ENCODE measurements around the gene ACTRT3.
"Not testable (repeated sequence)": the region's sequence is repeated elsewhere in the genome, so short reads cannot be mapped to it uniquely, and the experiment has no call there.

ACTRT3 gene

DNA sequence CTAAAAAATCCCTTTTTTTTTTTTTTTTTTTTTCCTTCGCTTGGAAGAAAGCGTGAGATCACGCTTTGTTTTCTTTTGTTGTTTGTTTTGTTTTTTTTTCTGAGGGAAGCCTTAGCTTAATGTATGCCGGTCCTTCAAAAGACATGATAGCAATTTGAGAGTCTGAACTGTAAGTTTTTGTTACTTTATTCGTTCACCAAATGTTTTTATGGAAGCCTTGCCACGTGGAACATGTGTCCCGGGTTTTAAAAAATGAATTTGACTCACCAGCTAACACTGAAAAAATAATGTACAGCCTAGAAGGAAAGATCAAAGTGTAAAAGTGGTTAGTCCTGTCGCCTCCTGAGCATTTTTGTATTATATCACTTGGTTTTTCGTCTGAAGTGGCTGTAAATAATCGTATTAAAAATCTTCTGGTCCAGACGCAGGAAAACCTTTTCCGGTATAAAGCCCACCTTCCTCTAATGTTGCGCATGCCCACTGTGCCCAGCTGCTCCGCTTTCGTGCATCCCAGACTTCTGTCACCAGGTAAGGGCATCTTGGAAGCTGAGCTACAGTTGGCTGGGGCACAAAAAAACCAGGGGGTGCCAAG, 3.0 kb upstream of the ACTRT3 start:
- DNase-seq: peak; percentile 96

DNA sequence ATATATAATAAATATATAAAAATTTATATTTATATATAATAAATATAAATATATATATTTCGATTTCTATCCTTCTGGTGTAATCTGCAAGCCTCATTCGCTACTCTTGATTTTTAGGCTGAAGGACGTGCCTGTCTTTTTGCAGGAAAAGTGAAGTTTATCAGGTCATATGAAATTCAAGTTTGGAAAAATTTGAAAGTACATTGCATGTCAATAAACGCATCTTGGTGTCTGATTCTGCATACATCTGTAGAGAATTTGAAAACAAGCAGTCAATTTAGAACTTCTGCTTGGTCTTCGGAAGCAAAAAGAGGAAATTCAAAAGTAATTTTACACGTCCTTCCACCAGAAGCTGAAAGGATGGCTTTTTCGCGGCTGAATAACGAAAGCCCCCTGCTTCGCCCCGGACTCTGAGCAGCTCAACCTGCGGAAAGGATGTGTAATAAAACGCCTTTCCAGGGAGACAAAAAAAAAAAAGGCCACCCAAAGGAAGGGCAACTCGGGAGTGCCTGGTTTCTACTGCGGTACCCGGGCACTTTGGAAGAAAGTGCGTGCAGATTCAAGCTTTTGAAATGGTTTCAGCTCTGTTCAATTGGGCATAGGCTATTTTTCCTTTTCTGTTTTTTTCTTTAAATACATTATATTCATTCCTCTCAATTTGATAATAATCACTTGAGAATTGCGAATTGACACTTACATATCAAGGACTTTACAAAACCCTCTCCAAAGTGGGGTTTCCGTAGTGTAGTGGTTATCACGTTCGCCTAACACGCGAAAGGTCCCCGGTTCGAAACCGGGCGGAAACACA, 2.3 kb upstream of the ACTRT3 start:
- DNase-seq: peak; percentile 97

DNA sequence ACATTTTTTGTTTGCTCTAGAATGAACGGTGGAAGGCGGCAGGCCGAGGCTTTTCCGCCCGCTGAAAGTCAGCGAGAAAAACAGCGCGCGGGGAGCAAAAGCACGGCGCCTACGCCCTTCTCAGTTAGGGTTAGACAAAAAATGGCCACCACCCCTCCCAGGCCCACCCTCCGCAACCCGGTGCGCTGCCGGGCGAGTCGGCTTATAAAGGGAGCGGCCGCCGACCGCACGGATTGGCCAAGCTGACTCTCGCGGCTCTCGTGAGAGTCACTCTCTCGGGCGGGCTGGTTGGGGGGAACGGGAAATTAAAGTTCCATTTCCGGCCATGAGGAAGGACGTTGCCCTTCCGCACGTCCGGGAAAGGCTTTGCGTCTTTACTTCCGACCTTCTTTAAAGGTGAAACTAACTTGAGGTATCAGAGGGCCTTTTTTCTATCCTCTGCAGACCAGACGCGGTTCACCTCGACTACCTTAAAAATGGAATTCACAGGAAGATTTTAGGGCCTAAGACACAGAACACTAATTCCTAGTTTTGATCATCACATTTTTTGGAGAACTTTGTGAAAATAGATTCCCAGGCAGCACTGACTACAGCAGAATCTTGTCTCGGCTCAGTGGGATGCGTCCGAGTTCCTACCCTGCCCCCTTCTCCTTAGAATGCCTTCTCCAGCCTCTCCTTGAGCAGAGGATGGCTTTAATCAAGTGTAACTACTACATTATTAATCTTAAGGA, 4.3 kb downstream of the ACTRT3 start, which contains the start of gene TERC:
Gene TERC (minus strand): TSS at position 179 of the 731 bp plus-strand sequence.
- DNase-seq: peak; percentile 97

GRCh38 chr3:169764312-169764881, 5.0 kb downstream of the ACTRT3 start:
- DNase-seq: peak; percentile 74

DNA sequence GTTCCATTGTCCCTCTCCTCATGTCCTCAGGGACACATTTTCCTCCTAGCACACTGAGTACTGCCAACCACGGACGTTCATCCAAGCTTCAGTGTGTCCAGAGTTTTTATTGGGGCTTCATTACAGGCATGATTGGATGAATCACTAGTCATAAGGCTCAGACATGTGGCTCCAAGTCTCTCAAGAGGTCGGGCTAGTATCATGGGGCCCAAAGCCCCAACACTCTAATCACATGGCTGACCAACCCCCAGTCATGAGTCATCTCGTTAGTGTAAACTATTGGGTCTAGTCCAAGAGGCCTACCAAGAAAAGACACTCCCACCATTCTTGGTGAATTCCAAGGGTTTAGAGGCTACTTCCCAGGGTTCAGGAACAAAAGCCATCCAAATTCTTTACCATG, 8.9 kb downstream of the ACTRT3 start:
- no peak for DNase-seq

DNA sequence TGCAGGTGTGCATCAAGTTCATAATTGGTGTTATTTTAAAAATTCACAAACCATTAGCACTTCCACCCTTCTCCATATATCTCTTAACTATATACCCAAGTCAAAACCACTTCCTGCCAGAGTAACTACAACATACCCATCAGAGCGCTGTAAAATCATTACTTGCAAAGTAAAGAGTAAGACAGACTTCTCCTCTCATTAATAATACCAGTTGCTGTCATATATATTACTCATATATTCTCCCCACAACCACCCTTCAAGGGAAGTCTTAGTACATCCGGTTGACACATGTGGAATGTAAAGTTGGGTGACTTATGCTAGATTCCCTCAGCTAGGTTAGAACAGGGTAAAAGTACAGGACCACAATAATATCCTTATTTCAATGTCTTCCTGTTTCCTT, 10.1 kb downstream of the ACTRT3 start:
- DNase-seq: no peak

DNA sequence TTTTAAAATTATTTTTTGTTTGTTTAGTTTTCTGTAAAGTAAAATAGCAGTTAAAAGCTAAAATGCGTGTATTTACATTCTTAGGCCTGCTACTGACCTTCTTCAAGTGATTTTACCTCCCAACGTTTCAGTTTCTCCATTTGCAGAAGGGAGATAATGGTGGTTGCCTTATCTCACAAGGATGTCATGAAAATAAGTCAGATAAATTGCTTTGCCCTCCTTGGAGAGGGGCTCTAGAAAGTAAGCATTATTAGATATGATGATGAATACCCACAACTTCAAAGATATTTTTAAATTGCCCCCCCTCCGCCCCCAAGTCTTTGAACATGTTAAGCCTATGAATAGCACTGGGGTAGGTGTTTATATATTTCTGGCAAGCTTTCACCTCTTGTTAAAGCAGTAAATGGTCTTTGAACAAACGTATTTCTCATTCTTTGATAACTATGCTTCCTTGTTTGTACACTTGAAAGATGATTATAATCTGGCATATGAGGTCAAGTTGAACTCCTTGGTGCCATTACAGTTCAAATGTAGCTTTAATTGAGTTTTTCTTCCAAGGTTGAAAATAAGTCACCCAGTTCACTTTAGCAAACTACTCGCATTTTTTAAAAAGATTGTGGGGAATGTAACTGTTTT, 10.9 kb downstream of the ACTRT3 start:
- no peak for DNase-seq

GRCh38 chr3:169755488-169755887, 13.9 kb downstream of the ACTRT3 start:
- DNase-seq: no peak

DNA sequence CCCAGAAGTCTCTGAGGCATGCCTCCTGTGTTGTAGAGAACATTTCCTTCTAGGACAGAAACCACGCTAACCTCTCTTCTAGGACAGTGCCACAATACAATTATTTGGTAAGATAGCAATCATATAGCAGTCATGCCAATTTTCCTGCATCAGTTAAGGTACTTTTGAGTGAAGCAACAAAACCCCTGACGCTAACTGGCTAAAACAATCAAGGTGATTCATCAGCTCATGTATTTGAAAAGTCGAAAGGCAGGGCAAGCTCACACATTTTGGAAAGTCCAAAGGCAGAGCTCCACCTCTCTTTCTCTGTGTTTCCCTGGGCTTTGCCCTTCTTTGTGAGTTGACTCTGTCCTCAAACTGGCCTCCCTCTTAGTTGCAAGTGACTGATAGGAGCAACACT, 14.7 kb downstream of the ACTRT3 start:
- DNase-seq: no peak

GRCh38 chr3:169751875-169752274, 17.5 kb downstream of the ACTRT3 start:
- no peak for DNase-seq

DNA sequence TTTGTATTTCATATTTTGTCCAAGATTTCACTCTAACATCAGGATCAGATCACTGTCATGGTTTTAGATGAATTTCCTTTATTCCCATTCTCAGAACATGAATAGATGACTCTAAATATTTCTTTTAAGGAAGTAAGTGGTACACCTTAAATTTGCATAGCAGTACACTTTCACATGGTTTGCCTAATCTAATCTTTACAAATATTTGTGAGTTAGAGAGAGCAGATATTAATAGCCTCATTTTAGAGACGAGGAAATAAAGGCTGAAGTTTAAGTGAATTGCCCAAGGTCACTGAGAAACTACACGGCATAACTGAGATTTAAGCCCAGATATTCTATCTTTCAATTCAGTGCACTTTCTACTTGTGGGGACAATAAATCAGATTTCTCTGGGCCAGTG, 18.7 kb downstream of the ACTRT3 start:
- DNase-seq: no peak

GRCh38 chr3:169748670-169749069, 20.7 kb downstream of the ACTRT3 start:
- peak; percentile 18 for DNase-seq

DNA sequence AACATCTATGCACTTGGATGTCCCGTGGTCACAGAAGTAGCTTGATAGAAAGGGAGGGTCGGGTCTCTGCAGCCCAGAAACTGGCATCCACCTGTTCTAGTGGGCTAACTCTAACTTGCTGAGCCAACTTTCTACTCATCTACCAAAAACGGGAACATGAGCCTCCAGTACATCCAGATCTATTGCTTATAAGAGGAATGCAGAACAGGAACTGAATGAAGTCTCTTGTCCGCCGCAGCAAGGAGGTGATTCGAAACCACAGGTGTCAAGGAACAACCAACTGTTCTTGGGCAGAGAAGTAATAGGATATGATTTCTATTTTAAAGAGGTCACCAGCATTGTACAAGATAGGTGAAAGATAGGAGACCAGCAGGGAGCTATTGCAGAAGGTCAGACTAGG, 22.4 kb downstream of the ACTRT3 start:
- DNase-seq: no peak

GRCh38 chr3:169744366-169745054, 24.9 kb downstream of the ACTRT3 start:
- no peak for DNase-seq

GRCh38 chr3:169739067-169739466, 30.3 kb downstream of the ACTRT3 start:
- no peak for DNase-seq

DNA sequence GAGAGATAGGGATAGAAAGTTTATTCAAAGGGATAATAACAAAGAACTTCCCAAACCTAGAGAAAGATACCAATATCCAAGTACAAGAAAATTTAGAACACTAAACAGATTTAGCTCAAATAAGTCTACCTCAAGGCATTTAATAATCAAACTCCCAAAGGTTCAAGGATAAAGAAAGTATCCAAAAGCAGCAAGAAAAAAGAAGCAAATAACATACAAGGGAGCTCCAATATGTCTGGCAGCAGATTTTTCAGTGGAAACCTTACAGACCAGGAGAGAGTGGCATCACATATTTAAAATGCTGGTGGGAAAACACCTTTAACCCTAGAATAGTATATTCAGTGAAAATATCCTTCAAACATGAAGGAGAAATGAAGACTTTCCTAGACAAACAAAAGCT, 37.5 kb downstream of the ACTRT3 start:
- not testable (repeated sequence) for DNase-seq

DNA sequence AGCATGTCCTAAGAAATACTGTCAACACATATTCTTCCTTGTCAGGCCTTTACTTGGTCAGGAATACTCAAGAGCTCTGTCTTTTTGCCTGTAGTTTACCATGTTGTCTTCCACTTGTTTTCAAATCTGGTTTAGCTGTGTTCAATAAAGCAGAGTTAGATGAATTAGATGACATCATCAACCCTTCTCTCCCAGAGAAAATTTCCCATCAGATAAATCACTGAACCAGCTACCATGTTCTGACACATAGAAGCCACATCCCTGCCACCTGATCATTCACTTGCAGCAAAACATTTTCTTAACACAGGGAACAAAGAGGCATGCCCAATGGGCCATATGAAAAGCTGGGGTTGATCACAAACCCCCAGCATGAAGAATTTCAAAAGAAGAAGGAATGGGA, 46.6 kb downstream of the ACTRT3 start:
- no peak for DNase-seq

DNA sequence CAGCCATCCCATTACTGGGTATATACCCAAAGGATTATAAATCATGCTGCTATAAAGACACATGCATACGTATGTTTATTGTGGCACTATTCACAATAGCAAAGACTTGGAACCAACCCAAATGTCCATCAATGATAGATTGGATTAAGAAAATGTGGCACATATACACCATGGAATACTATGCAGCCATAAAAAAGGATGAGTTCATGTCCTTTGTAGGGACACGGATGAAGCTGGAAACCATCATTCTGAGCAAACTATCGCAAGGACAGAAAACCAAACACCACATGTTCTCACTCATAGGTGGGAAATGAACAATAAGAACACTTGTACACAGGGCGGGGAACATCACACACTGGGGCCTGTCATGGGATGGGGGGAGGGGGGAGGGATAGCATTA, 50.9 kb downstream of the ACTRT3 start:
- DNase-seq: not testable (repeated sequence)
